GM23338 (cell line): ENCODE results near the gene MOSPD2. TPM values are rescaled to one million over a fixed set of nuclear protein-coding genes. Genes with fewer than 3 reads are reported as not detected.

ENCODE experiments used
- ATAC-seq: fragments of 200-7000 bp; cut with Tn5 transposase; 3 replicates; pipeline ENCODE4 v1.9.1; 2020
- DNase-seq: peaks from one replicate; pipeline ENCODE4 v3.0.0-alpha.2; 2015; ENCODE audit warnings: low spot score
- H2AFZ ChIP-seq: fragments of 200-600 bp; sonication (generic); 2 replicates; pipeline ENCODE4 v1.8.0; 2016; ENCODE audit warnings: antibody characterized with exemption, mild to moderate bottlenecking, moderate library complexity
- H3F3A ChIP-seq: fragments of 200-600 bp; sonication (generic); replicated peaks from 2 replicates; pipeline ENCODE4 v1.8.0; 2017; ENCODE audit warnings: antibody characterized with exemption, mixed run types, low read depth
- H3K27ac ChIP-seq: fragments of 200-600 bp; sonication (generic); 2 replicates; pipeline ENCODE4 v1.6.1; 2016; ENCODE audit warnings: low read depth
- H3K27me3 ChIP-seq: fragments of 200-600 bp; sonication (generic); 2 replicates; pipeline ENCODE4 v1.8.0; 2016; ENCODE audit warnings: mild to moderate bottlenecking, mixed run types, moderate library complexity; ENCODE audit not compliant: insufficient read depth
- H3K36me3 ChIP-seq: fragments of 200-600 bp; sonication (generic); 2 replicates; pipeline ENCODE4 v1.8.0; 2016; ENCODE audit warnings: mild to moderate bottlenecking; ENCODE audit not compliant: insufficient read depth
- H3K4me1 ChIP-seq: fragments of 200-600 bp; sonication (generic); 2 replicates; pipeline ENCODE4 v1.8.0; 2016; ENCODE audit warnings: mild to moderate bottlenecking, moderate library complexity; ENCODE audit not compliant: insufficient read depth
- H3K4me2 ChIP-seq: fragments of 200-600 bp; sonication (generic); 2 replicates; pipeline ENCODE4 v1.7.1; 2017; ENCODE audit warnings: mixed run types
- H3K4me3 ChIP-seq: fragments of 200-600 bp; sonication (generic); 2 replicates; pipeline ENCODE4 v1.6.1; 2016; ENCODE audit warnings: mixed run types
- H3K79me2 ChIP-seq: fragments of 200-600 bp; sonication (generic); replicated peaks from 2 replicates; pipeline ENCODE4 v1.8.0; 2017; ENCODE audit warnings: mild to moderate bottlenecking; ENCODE audit not compliant: insufficient read depth
- H3K9me2 ChIP-seq: fragments of 200-600 bp; sonication (generic); 2 replicates; pipeline ENCODE4 v1.8.0; 2017; ENCODE audit not compliant: insufficient read depth
- H4K20me1 ChIP-seq: fragments of 200-600 bp; sonication (generic); replicated peaks from 2 replicates; pipeline ENCODE4 v1.8.0; 2017; ENCODE audit warnings: mild to moderate bottlenecking; ENCODE audit not compliant: insufficient read depth
- H3K27ac Mint-ChIP-seq: 2 replicates; pipeline ENCODE4 v1.8.0; 2020; ENCODE audit warnings: inconsistent platforms, mild to moderate bottlenecking, moderate library complexity, mixed read lengths
- H3K27me3 Mint-ChIP-seq: 3 replicates; pipeline ENCODE4 v1.8.0; 2022; ENCODE audit warnings: low read depth, mild to moderate bottlenecking, moderate library complexity, mixed read lengths, inconsistent platforms; ENCODE audit not compliant: insufficient read depth, poor library complexity
- H3K36me3 Mint-ChIP-seq: 3 replicates; pipeline ENCODE4 v1.8.0; 2021; ENCODE audit warnings: low read depth, mild to moderate bottlenecking, inconsistent platforms, moderate library complexity, mixed read lengths
- H3K4me1 Mint-ChIP-seq: 3 replicates; pipeline ENCODE4 v1.8.0; 2020; ENCODE audit warnings: mild to moderate bottlenecking, inconsistent platforms, mixed read lengths
- H3K4me3 Mint-ChIP-seq: 3 replicates; pipeline ENCODE4 v1.8.0; 2021; ENCODE audit warnings: moderate library complexity, mild to moderate bottlenecking, inconsistent platforms, mixed read lengths
- H3K9me3 Mint-ChIP-seq: 3 replicates; pipeline ENCODE4 v1.8.0; 2020; ENCODE audit warnings: moderate library complexity, mild to moderate bottlenecking, inconsistent platforms, mixed read lengths
- CREB1 ChIP-seq: fragments of 250-450 bp; sonication (Bioruptor Pico); IDR thresholded peaks from 2 replicates; pipeline ENCODE4 v1.5.0; 2020; ENCODE audit warnings: low read depth, mild to moderate bottlenecking, moderate library complexity
- EZH2 ChIP-seq: fragments of 200-600 bp; sonication (generic); IDR thresholded peaks from one replicate; pipeline ENCODE4 v1.8.0; 2017; ENCODE audit warnings: antibody characterized with exemption, mild to moderate bottlenecking, low read depth; ENCODE audit not compliant: unreplicated experiment
- EZH2phosphoT487 ChIP-seq: fragments of 200-600 bp; sonication (generic); IDR thresholded peaks from one replicate; pipeline ENCODE4 v1.8.1; 2018; ENCODE audit warnings: antibody characterized with exemption; ENCODE audit not compliant: unreplicated experiment
- JUNB ChIP-seq: IDR thresholded peaks from one replicate; pipeline ENCODE4 v1.6.1; 2016; ENCODE audit warnings: antibody characterized with exemption; ENCODE audit not compliant: unreplicated experiment
- NANOG ChIP-seq: IDR thresholded peaks from 2 replicates; pipeline ENCODE4 v1.6.1; 2016; ENCODE audit warnings: antibody characterized with exemption, borderline replicate concordance
- POLR2AphosphoS5 ChIP-seq: IDR thresholded peaks from 2 replicates; pipeline ENCODE4 v1.6.1; 2016; ENCODE audit warnings: antibody characterized with exemption, low read depth
- STAT1 ChIP-seq: IDR thresholded peaks from one replicate; pipeline ENCODE4 v1.6.1; 2016; ENCODE audit warnings: antibody characterized with exemption; ENCODE audit not compliant: unreplicated experiment
- ZNF114 ChIP-seq: fragments of 250-450 bp; sonication (Bioruptor Pico); IDR thresholded peaks from 2 replicates; pipeline ENCODE4 v1.5.0; 2020; ENCODE audit warnings: mild to moderate bottlenecking, moderate library complexity
- ZNF331 ChIP-seq: fragments of 250-450 bp; sonication (Bioruptor Pico); IDR thresholded peaks from 2 replicates; pipeline ENCODE4 v1.5.0; 2020; ENCODE audit warnings: low read depth, mild to moderate bottlenecking, moderate library complexity
- polyA plus RNA-seq: library from polyadenylated mRNA; unstranded; fragments of >200 nt; fragmentation: Nextera tagmentation; extraction: Ambion mirVana; gene quantifications from 2 replicates; pipeline ENCODE4 v1.2.1, GENCODE V29; 2016
- total RNA-seq: library from RNA; depleted of rRNA; stranded (reverse); fragments of >200 nt; shearing (Covaris generic); gene quantifications from 2 replicates; pipeline ENCODE4 v1.2.3, GENCODE V29; 2014
- TF ChIP-seq, protein P1 (sequence below): IDR thresholded peaks from 2 replicates; pipeline ENCODE4 v1.6.1; 2016; ENCODE audit warnings: antibody characterized with exemption
- TF ChIP-seq, protein P2 (sequence below): fragments of 250-450 bp; sonication (Bioruptor Pico); IDR thresholded peaks from 2 replicates; pipeline ENCODE4 v1.5.0; 2020; ENCODE audit warnings: mild to moderate bottlenecking, moderate library complexity
- TF ChIP-seq, protein P3 (sequence below): IDR thresholded peaks from one replicate; pipeline ENCODE4 v1.6.1; 2018; ENCODE audit warnings: antibody characterized with exemption; ENCODE audit not compliant: unreplicated experiment
- TF ChIP-seq, protein P4 (sequence below), 2 experiments: fragments of 200-600 bp in 1 of 2; sonication (generic) in 1 of 2; conservative IDR thresholded peaks; 2 replicates each; pipeline versions ENCODE4 v1.5.1 to v1.6.1; 2016 to 2017; ENCODE audit warnings: antibody characterized with exemption in 2 of 2, low read depth in 2 of 2, mild to moderate bottlenecking in 2 of 2, moderate library complexity in 1 of 2

Gene MOSPD2
- total and polyA plus RNA-seq, 2 experiments from 2014 or later: 8.5 to 13.9 TPM

DNA sequence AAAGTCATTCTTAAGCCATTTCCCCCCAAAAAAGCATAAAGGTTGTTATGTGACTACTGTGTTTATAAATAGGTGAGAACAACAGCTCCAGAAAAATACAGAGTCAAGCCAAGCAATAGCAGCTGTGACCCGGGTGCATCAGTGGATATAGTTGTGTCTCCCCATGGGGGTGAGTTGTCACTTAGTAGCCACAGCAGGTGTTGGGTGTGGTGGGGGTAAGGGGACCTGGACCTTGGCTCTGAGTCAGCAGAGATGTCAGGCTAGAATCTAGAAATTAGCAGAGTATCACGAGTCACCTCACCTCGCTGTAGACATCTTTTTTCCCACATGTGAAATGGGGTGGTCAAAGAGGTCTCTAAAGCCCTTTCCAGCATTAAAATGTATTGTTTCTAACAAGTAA lies 42.4 kb downstream of the MOSPD2 start (continued):
- TF ChIP-seq EZH2phosphoT487: no peak
- TF ChIP-seq, protein P1, sequence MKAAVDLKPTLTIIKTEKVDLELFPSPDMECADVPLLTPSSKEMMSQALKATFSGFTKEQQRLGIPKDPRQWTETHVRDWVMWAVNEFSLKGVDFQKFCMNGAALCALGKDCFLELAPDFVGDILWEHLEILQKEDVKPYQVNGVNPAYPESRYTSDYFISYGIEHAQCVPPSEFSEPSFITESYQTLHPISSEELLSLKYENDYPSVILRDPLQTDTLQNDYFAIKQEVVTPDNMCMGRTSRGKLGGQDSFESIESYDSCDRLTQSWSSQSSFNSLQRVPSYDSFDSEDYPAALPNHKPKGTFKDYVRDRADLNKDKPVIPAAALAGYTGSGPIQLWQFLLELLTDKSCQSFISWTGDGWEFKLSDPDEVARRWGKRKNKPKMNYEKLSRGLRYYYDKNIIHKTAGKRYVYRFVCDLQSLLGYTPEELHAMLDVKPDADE: no peak

DNA sequence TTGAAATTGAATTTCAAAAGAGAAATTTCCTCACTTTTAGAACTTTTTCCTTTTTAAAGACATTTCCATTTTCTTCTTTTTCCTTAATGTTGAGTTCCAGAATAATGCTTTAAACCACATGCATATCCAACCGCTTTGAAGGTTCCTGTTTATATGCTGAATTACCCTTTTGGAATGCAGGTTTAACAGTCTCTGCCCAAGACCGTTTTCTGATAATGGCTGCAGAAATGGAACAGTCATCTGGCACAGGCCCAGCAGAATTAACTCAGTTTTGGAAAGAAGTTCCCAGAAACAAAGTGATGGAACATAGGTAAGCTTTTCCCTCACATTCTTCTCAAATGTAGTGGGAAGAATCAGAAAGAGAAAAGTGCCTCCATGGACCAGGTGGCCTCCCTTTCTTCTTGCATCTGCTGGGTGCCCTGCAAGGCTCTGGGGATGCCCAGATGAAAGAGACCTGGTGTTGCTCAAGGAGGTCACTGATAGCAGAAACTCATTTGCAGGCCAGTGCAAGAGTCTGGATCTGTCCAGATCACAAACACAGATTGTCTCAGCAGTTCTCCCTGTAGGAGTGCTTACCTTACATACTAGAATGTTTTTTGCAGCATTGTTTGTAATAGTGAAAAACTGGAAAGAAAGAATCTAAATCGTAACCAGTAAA lies 42.9 kb downstream of the MOSPD2 start:
- Histone ChIP-seq H3K79me2 (no peaks in the 10 kb centered on the region), H3F3A (no peaks in the 10 kb centered on the region), H3K4me3 (no peak overlapping the region), H3K27me3 (no peaks in the 10 kb centered on the region), H3K4me1 (no peaks in the 10 kb centered on the region), H3K27ac (no peak overlapping the region), H3K9me2 (no peaks in the 10 kb centered on the region), H3K4me2 (no peak overlapping the region), H2AFZ (no peak overlapping the region), H3K36me3 (no peaks in the 10 kb centered on the region; the same call in 1 of the 2 replicates), H4K20me1 (no peaks in the 10 kb centered on the region)
- ATAC-seq: no peak
- DNase-seq: no peak
- Mint-ChIP-seq H3K27ac (no peak overlapping the region), H3K9me3 (no peaks in the 10 kb centered on the region), H3K4me3 (no peak overlapping the region), H3K36me3 (peaks cover 19% of the 10 kb centered on the region), H3K4me1 (no peaks in the 10 kb centered on the region), H3K27me3 (no peaks in the 10 kb centered on the region)
- TF ChIP-seq, protein P2, sequence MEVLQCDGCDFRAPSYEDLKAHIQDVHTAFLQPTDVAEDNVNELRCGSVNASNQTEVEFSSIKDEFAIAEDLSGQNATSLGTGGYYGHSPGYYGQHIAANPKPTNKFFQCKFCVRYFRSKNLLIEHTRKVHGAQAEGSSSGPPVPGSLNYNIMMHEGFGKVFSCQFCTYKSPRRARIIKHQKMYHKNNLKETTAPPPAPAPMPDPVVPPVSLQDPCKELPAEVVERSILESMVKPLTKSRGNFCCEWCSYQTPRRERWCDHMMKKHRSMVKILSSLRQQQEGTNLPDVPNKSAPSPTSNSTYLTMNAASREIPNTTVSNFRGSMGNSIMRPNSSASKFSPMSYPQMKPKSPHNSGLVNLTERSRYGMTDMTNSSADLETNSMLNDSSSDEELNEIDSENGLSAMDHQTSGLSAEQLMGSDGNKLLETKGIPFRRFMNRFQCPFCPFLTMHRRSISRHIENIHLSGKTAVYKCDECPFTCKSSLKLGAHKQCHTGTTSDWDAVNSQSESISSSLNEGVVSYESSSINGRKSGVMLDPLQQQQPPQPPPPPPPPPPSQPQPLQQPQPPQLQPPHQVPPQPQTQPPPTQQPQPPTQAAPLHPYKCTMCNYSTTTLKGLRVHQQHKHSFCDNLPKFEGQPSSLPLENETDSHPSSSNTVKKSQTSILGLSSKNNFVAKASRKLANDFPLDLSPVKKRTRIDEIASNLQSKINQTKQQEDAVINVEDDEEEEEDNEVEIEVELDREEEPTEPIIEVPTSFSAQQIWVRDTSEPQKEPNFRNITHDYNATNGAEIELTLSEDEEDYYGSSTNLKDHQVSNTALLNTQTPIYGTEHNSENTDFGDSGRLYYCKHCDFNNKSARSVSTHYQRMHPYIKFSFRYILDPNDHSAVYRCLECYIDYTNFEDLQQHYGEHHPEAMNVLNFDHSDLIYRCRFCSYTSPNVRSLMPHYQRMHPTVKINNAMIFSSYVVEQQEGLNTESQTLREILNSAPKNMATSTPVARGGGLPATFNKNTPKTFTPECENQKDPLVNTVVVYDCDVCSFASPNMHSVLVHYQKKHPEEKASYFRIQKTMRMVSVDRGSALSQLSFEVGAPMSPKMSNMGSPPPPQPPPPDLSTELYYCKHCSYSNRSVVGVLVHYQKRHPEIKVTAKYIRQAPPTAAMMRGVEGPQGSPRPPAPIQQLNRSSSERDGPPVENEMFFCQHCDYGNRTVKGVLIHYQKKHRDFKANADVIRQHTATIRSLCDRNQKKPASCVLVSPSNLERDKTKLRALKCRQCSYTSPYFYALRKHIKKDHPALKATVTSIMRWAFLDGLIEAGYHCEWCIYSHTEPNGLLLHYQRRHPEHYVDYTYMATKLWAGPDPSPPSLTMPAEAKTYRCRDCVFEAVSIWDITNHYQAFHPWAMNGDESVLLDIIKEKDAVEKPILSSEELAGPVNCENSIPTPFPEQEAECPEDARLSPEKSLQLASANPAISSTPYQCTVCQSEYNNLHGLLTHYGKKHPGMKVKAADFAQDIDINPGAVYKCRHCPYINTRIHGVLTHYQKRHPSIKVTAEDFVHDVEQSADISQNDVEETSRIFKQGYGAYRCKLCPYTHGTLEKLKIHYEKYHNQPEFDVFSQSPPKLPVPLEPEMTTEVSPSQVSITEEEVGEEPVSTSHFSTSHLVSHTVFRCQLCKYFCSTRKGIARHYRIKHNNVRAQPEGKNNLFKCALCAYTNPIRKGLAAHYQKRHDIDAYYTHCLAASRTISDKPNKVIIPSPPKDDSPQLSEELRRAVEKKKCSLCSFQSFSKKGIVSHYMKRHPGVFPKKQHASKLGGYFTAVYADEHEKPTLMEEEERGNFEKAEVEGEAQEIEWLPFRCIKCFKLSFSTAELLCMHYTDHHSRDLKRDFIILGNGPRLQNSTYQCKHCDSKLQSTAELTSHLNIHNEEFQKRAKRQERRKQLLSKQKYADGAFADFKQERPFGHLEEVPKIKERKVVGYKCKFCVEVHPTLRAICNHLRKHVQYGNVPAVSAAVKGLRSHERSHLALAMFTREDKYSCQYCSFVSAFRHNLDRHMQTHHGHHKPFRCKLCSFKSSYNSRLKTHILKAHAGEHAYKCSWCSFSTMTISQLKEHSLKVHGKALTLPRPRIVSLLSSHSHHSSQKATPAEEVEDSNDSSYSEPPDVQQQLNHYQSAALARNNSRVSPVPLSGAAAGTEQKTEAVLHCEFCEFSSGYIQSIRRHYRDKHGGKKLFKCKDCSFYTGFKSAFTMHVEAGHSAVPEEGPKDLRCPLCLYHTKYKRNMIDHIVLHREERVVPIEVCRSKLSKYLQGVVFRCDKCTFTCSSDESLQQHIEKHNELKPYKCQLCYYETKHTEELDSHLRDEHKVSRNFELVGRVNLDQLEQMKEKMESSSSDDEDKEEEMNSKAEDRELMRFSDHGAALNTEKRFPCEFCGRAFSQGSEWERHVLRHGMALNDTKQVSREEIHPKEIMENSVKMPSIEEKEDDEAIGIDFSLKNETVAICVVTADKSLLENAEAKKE (CRISPR knock-in tag): no peak
- no peak for TF ChIP-seq STAT1
- TF ChIP-seq ZNF331 (CRISPR knock-in tag): no peak
- TF ChIP-seq ZNF114: no peak
- TF ChIP-seq, protein P3, sequence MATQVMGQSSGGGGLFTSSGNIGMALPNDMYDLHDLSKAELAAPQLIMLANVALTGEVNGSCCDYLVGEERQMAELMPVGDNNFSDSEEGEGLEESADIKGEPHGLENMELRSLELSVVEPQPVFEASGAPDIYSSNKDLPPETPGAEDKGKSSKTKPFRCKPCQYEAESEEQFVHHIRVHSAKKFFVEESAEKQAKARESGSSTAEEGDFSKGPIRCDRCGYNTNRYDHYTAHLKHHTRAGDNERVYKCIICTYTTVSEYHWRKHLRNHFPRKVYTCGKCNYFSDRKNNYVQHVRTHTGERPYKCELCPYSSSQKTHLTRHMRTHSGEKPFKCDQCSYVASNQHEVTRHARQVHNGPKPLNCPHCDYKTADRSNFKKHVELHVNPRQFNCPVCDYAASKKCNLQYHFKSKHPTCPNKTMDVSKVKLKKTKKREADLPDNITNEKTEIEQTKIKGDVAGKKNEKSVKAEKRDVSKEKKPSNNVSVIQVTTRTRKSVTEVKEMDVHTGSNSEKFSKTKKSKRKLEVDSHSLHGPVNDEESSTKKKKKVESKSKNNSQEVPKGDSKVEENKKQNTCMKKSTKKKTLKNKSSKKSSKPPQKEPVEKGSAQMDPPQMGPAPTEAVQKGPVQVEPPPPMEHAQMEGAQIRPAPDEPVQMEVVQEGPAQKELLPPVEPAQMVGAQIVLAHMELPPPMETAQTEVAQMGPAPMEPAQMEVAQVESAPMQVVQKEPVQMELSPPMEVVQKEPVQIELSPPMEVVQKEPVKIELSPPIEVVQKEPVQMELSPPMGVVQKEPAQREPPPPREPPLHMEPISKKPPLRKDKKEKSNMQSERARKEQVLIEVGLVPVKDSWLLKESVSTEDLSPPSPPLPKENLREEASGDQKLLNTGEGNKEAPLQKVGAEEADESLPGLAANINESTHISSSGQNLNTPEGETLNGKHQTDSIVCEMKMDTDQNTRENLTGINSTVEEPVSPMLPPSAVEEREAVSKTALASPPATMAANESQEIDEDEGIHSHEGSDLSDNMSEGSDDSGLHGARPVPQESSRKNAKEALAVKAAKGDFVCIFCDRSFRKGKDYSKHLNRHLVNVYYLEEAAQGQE: no peak
- no peak for TF ChIP-seq EZH2phosphoT487
- TF ChIP-seq NANOG: no peak
- no peak for TF ChIP-seq EZH2
- no peak for TF ChIP-seq JUNB
- TF ChIP-seq, protein P4, sequence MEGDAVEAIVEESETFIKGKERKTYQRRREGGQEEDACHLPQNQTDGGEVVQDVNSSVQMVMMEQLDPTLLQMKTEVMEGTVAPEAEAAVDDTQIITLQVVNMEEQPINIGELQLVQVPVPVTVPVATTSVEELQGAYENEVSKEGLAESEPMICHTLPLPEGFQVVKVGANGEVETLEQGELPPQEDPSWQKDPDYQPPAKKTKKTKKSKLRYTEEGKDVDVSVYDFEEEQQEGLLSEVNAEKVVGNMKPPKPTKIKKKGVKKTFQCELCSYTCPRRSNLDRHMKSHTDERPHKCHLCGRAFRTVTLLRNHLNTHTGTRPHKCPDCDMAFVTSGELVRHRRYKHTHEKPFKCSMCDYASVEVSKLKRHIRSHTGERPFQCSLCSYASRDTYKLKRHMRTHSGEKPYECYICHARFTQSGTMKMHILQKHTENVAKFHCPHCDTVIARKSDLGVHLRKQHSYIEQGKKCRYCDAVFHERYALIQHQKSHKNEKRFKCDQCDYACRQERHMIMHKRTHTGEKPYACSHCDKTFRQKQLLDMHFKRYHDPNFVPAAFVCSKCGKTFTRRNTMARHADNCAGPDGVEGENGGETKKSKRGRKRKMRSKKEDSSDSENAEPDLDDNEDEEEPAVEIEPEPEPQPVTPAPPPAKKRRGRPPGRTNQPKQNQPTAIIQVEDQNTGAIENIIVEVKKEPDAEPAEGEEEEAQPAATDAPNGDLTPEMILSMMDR (conservative IDR thresholded peaks at IDR 0.05; ENCODE audit: low read depth in 2 of 2): no peak
- no peak for TF ChIP-seq POLR2AphosphoS5
- no peak for TF ChIP-seq CREB1 (CRISPR knock-in tag)
